MCF 10A (cell line): Measurements from ENCODE around the gene TUBB2A. TPM values are rescaled to one million over a fixed set of nuclear protein-coding genes. Genes with fewer than 3 reads are reported as not detected.
"Not testable (repeated sequence)": the region's sequence is repeated elsewhere in the genome, so short reads cannot be mapped to it uniquely, and the experiment has no call there.

Experiments
- BruUV-seq: library from RNA; stranded (reverse); fragments of 400-500 nt; replicated peaks from 2 replicates; lab custom pipeline; 2021; lab: Mats Ljungman, UMichigan
- CTCF ChIA-PET: fragments of 300-600 bp; sonication (Branson Sonifier 250); formaldehyde crosslinking; extraction: SDS; loops from one replicate; lab custom pipeline; 2021; ENCODE audit warnings: antibody characterized with exemption, inconsistent platforms; lab: Yijun Ruan, JAX
- POLR2A ChIA-PET: fragments of 300-600, 350-650 bp; sonication (Branson Sonifier 250); formaldehyde crosslinking; extraction: SDS; loops from one replicate; lab custom pipeline; 2020; ENCODE audit warnings: antibody characterized with exemption, inconsistent platforms; lab: Yijun Ruan, JAX
- DNase-seq: peaks from one replicate; pipeline ENCODE4 v3.0.0-alpha.2; 2018; ENCODE audit not compliant: unreplicated experiment
- H3K27ac Mint-ChIP-seq: one replicate; pipeline ENCODE4 v1.8.0; 2022; ENCODE audit warnings: mild to moderate bottlenecking, low read depth, mixed read lengths; ENCODE audit not compliant: unreplicated experiment
- H3K27me3 Mint-ChIP-seq: one replicate; pipeline ENCODE4 v1.8.0; 2022; ENCODE audit warnings: mixed read lengths; ENCODE audit not compliant: insufficient read depth, unreplicated experiment
- H3K36me3 Mint-ChIP-seq: one replicate; pipeline ENCODE4 v1.8.0; 2022; ENCODE audit warnings: mild to moderate bottlenecking, moderate library complexity, mixed read lengths; ENCODE audit not compliant: insufficient read depth, unreplicated experiment
- H3K4me1 Mint-ChIP-seq: one replicate; pipeline ENCODE4 v1.8.0; 2022; ENCODE audit warnings: mixed read lengths; ENCODE audit not compliant: insufficient read depth, unreplicated experiment
- H3K4me3 Mint-ChIP-seq: one replicate; pipeline ENCODE4 v1.8.0; 2022; ENCODE audit warnings: mild to moderate bottlenecking, moderate library complexity, mixed read lengths; ENCODE audit not compliant: unreplicated experiment
- H3K9me3 Mint-ChIP-seq: one replicate; pipeline ENCODE4 v1.8.0; 2022; ENCODE audit warnings: mixed read lengths; ENCODE audit not compliant: unreplicated experiment
- CTCF ChIP-seq: fragments of 200-600 bp; IDR thresholded peaks from one replicate; pipeline ENCODE4 v1.8.0; 2022; ENCODE audit warnings: antibody characterized with exemption, mild to moderate bottlenecking; ENCODE audit not compliant: unreplicated experiment
- intact Hi-C: fragments of 100-400 bp; cut with micrococcal nuclease; formaldehyde crosslinking; loops from 2 replicates; pipeline ENCODE4 v1.14.1; 2022
- total RNA-seq: library from RNA; stranded (reverse); gene quantifications from 2 replicates; pipeline ENCODE4 v1.2.3, GENCODE V29; 2022

TUBB2A gene
- total RNA-seq, 1 experiment from 2014 or later: 13.3 TPM

GRCh38 chr6:3183066-3183465 lies 25.7 kb upstream of the TUBB2A start:
- Mint-ChIP-seq H3K9me3 (no peaks in the 10 kb centered on the region), H3K36me3 (no peaks in the 10 kb centered on the region), H3K27me3 (no peaks in the 10 kb centered on the region), H3K27ac (no peak overlapping the region), H3K4me3 (no peak overlapping the region), H3K4me1 (no peaks in the 10 kb centered on the region)
- no peak for DNase-seq
- intact Hi-C loops: no loop called here
- ChIA-PET CTCF (interaction anchor here (2.4 kb wide), 1 partner anchor 68 kb away, joined by 6 read pairs; no protein-coding TSS in a partner anchor), POLR2A (interaction anchor here (1.2 kb wide), 1 partner anchor 12 kb away, joined by 3 read pairs; no protein-coding TSS in a partner anchor)
- no TSS peak for BruUV-seq
- no peak for TF ChIP-seq CTCF

DNA sequence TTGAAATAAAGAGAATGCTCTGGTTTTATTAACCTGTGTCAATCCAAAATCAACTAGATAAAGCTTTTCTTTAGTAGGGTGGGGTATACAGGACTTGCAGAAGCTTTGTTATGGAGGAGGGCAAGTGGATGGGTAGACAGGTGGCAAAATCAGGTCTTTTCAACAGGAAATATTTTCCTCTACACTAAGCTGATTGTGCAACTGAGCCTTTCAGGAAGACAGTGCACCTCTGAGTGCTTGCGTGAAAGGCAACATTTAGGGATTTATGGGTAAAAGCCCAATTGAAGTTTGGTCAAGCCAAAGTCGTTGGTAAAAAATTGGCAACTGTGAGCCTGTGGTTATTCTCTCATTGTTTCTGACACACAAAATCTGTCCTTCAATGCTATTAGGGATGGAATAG lies 23.8 kb upstream of the TUBB2A start:
- Mint-ChIP-seq H3K27ac (no peak overlapping the region), H3K27me3 (no peaks in the 10 kb centered on the region), H3K36me3 (no peaks in the 10 kb centered on the region), H3K4me3 (no peak overlapping the region), H3K4me1 (no peaks in the 10 kb centered on the region), H3K9me3 (no peaks in the 10 kb centered on the region)
- no TSS peak for BruUV-seq
- TF ChIP-seq CTCF: no peak
- POLR2A ChIA-PET: interaction anchor here (0.7 kb wide), 1 partner anchor 27 kb away, joined by 3 read pairs; no protein-coding TSS in a partner anchor
- intact Hi-C loops: no loop called here
- no peak for DNase-seq
- CTCF ChIA-PET: interaction anchor here (0.8 kb wide), 1 partner anchor 192 kb away, joined by 4 read pairs; no protein-coding TSS in a partner anchor

GRCh38 chr6:3179945-3180344 lies 22.6 kb upstream of the TUBB2A start:
- BruUV-seq, POLR2A ChIA-PET, H3K9me3 Mint-ChIP-seq, H3K4me1 Mint-ChIP-seq, H3K27ac Mint-ChIP-seq, DNase-seq, CTCF ChIA-PET, H3K27me3 Mint-ChIP-seq, H3K36me3 Mint-ChIP-seq, H3K4me3 Mint-ChIP-seq, intact Hi-C loops: not testable (repeated sequence)

GRCh38 chr6:3178666-3179065 lies 21.3 kb upstream of the TUBB2A start:
- CTCF ChIA-PET, POLR2A ChIA-PET, BruUV-seq, H3K27ac Mint-ChIP-seq, H3K36me3 Mint-ChIP-seq, H3K9me3 Mint-ChIP-seq, H3K4me3 Mint-ChIP-seq, DNase-seq, H3K4me1 Mint-ChIP-seq, H3K27me3 Mint-ChIP-seq, intact Hi-C loops: not testable (repeated sequence)

DNA sequence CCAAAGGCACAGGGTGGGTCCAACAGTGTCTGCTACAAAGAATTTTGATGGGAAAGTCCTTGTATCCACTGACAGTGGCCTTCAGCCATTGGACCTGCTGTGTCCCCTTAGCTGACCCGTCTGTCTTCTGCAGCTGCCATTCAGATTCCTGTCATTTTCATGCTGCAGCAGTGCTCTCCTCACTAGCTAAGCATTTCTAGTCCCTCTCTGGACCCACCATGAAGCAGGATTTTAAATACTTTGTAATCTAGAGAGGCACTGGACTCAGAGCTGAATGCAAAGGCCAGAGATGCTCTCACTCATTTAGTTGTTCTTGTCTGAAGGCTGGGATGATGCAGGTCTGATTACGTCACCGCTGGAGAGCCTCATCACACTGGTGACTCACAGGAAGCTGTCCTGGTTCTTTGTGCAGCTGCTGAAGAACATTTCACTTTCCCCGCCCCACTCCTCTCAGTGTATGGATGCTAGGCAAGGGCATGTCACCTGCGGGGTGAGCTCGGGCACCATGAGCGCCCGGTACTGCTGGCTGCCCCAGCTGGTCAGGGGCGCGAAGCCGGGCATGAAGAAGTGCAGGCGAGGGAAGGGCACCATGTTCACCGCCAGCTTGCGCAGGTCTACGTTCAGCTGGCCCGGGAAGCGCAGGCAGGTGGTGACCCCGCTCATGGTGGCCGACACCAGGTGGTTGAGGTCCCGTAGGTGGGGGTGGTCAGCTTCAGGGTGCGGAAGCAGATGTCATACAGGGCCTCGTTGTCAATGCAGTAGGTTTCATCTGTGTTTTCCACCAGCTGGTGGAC lies 19.4 kb upstream of the TUBB2A start:
- POLR2A ChIA-PET: interaction anchor here (1.0 kb wide), 1 partner anchor 57 kb away, joined by 3 read pairs; no protein-coding TSS in a partner anchor

More for the DNA sequence above, 19.4 kb upstream of the TUBB2A start:
- H3K4me1 Mint-ChIP-seq: no peaks in the 10 kb centered on the region
- TF ChIP-seq CTCF: no peak
- H3K4me3 Mint-ChIP-seq: no peak overlapping the region
- peak; percentile 84 for DNase-seq
- H3K9me3 Mint-ChIP-seq: no peaks in the 10 kb centered on the region
- H3K27ac Mint-ChIP-seq: no peak overlapping the region
- H3K36me3 Mint-ChIP-seq: no peaks in the 10 kb centered on the region
- CTCF ChIA-PET: interaction anchor here (1.6 kb wide), 1 partner anchor 75 kb away, joined by 4 read pairs; no protein-coding TSS in a partner anchor
- no peaks in the 10 kb centered on the region for H3K27me3 Mint-ChIP-seq
- no TSS peak for BruUV-seq
- intact Hi-C loops: no loop called here
